OCI-LY3 (cell line): Measurements from ENCODE around the gene ARHGAP42.
A peak's percentile ranks its signal among the peaks of the same experiment; 100 is the strongest.

Source experiments
- H2AFZ ChIP-seq: fragments of 200-600, 300-600 bp; shearing (Covaris generic); 2 replicates; pipeline ENCODE4 v1.6.0; 2014; ENCODE audit warnings: antibody characterized with exemption, low read depth, low read length
- H3K27ac ChIP-seq: fragments of 200-600, 300-600 bp; sonication (generic); 2 replicates; pipeline ENCODE4 v1.5.1; 2014; ENCODE audit warnings: mild to moderate bottlenecking, low read length, moderate library complexity, mixed read lengths
- H3K27me3 ChIP-seq: fragments of 200-600, 300-600 bp; sonication (generic); 2 replicates; pipeline ENCODE4 v1.6.1; 2014; ENCODE audit warnings: low read depth, low read length, mixed read lengths
- H3K36me3 ChIP-seq: fragments of 200-600, 300-600 bp; sonication (generic); replicated peaks from 2 replicates; pipeline ENCODE3; 2014; ENCODE audit warnings: low read depth, low read length, mixed read lengths
- H3K4me1 ChIP-seq: fragments of 300-600, 200-600 bp; sonication (generic); 2 replicates; pipeline ENCODE4 v1.6.1; 2014; ENCODE audit warnings: low read length, mixed read lengths
- H3K4me2 ChIP-seq: fragments of 200-600, 300-600 bp; sonication (generic); 2 replicates; pipeline ENCODE4 v1.6.1; 2014; ENCODE audit warnings: low read length, mixed read lengths
- H3K4me3 ChIP-seq: fragments of 300-600, 200-600 bp; sonication (generic); 2 replicates; pipeline ENCODE4 v1.5.1; 2014; ENCODE audit warnings: antibody characterized with exemption, mild to moderate bottlenecking, low read length, moderate library complexity
- H3K79me2 ChIP-seq: fragments of 300-600, 200-600 bp; shearing (Covaris generic); 2 replicates; pipeline ENCODE4 v1.6.1; 2014; ENCODE audit warnings: mild to moderate bottlenecking, low read length, mixed read lengths
- H3K9ac ChIP-seq: fragments of 300-600, 200-600 bp; shearing (Covaris generic); 2 replicates; pipeline ENCODE4 v1.6.0; 2014; ENCODE audit warnings: mild to moderate bottlenecking, low read length, moderate library complexity
- H3K9me3 ChIP-seq: fragments of 200-600, 300-600 bp; shearing (Covaris generic); 2 replicates; pipeline ENCODE4 v1.6.1; 2014; ENCODE audit warnings: low read length, mixed read lengths; ENCODE audit not compliant: insufficient read depth
- H4K20me1 ChIP-seq: fragments of 200-600, 300-600 bp; sonication (generic); 2 replicates; pipeline ENCODE4 v1.6.1; 2016; ENCODE audit warnings: low read length, mixed read lengths; ENCODE audit not compliant: insufficient read depth
- EZH2phosphoT487 ChIP-seq: fragments of 200-600 bp; shearing (Covaris generic); IDR thresholded peaks from 2 replicates; pipeline ENCODE4 v1.6.1; 2018; ENCODE audit warnings: antibody characterized with exemption, mixed run types, low read depth
- TF ChIP-seq, protein P1 (sequence below): fragments of 200-600, 300-600 bp; sonication (generic); IDR thresholded peaks from 2 replicates; pipeline ENCODE4 v1.5.1; 2014; ENCODE audit warnings: antibody characterized with exemption, low read length, low read depth

The ARHGAP42 gene

DNA sequence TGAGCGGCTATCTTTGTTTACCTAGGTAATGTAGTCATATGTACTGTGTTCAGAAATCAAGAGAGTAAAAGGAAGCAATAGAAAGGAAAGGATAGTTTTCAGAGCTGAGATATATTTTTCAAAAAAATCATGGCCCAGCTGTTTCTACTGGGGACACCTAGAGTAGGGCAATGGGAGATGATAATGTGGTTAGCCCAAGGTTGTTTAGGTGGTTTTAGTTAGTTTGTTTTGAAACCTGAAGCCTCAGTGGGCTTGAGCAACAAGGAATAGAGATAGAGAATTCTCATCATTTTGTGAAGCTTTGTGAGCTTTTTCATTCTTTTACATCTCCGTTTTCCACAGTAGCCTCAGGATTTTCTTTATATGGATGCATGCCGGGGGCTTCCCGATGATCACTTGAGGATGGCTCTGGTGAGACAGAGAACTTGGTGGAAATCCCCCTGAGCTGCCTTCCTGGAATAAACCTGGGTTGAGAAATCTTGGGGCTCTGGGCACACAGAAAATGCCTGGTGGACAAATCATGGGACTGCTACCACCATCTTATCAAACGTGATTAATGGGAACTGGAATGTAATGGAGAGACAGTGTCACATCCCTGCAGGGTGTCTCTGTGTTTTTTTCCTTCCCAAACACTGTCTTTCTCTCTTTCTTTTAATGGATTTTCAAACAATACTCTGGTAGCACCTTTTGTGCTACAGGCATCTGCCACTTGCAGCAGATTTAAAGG, 49.0 kb downstream of the ARHGAP42 start:
- peaks cover 5% of the 10 kb centered on the region for H3K79me2 ChIP-seq
- no peak overlapping the region for H3K4me3 ChIP-seq
- H3K9me3 ChIP-seq, result no peaks in the 10 kb centered on the region
- peaks cover 29% of the 10 kb centered on the region for H3K4me1 ChIP-seq
- no peaks in the 10 kb centered on the region for H3K36me3 ChIP-seq
- TF ChIP-seq, protein P1, sequence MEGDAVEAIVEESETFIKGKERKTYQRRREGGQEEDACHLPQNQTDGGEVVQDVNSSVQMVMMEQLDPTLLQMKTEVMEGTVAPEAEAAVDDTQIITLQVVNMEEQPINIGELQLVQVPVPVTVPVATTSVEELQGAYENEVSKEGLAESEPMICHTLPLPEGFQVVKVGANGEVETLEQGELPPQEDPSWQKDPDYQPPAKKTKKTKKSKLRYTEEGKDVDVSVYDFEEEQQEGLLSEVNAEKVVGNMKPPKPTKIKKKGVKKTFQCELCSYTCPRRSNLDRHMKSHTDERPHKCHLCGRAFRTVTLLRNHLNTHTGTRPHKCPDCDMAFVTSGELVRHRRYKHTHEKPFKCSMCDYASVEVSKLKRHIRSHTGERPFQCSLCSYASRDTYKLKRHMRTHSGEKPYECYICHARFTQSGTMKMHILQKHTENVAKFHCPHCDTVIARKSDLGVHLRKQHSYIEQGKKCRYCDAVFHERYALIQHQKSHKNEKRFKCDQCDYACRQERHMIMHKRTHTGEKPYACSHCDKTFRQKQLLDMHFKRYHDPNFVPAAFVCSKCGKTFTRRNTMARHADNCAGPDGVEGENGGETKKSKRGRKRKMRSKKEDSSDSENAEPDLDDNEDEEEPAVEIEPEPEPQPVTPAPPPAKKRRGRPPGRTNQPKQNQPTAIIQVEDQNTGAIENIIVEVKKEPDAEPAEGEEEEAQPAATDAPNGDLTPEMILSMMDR, result no peak
- TF ChIP-seq EZH2phosphoT487, result no peak
- H3K9ac ChIP-seq, result no peak overlapping the region
- H3K4me2 ChIP-seq, result no peak overlapping the region
- no peaks in the 10 kb centered on the region for H3K27me3 ChIP-seq
- H3K27ac ChIP-seq, result no peak overlapping the region
- H4K20me1 ChIP-seq, result no peaks in the 10 kb centered on the region
- no peak overlapping the region for H2AFZ ChIP-seq

DNA sequence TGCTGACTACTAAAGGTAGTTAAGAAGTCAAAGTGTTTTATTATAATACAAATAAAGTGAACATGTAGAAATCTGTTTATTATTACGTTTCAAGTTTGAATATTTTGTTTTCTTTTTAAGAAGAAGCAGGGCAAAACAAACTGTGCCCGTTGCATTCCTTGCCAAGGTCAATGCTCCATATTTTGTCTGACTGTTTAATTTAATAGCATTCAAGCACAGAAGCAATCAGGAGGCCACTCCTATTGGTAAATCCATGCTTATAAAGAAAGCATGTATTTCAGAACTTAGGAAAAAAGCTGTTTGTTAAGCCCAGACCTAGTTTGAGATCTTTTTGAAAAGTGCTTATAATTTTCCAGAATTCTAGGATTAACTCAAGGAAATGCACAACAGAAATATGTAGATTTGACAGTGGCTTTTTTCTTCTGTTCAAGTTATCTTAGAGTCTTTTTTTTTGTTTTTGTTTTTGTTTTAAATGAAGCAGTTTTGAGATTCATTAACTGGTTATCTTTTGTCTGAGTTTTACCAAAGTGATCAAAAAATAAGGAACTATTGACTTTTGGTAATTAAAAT, 51.7 kb downstream of the ARHGAP42 start:
- no peak for TF ChIP-seq EZH2phosphoT487
- TF ChIP-seq, protein P1, result no peak
- Histone ChIP-seq H3K9ac (no peak overlapping the region), H3K9me3 (no peaks in the 10 kb centered on the region), H2AFZ (no peak overlapping the region), H3K4me2 (no peak overlapping the region), H4K20me1 (no peaks in the 10 kb centered on the region), H3K27ac (no peak overlapping the region), H3K4me1 (peaks cover 48% of the 10 kb centered on the region), H3K4me3 (no peak overlapping the region), H3K79me2 (peaks cover 5% of the 10 kb centered on the region), H3K27me3 (no peaks in the 10 kb centered on the region), H3K36me3 (peaks cover 6% of the 10 kb centered on the region)

DNA sequence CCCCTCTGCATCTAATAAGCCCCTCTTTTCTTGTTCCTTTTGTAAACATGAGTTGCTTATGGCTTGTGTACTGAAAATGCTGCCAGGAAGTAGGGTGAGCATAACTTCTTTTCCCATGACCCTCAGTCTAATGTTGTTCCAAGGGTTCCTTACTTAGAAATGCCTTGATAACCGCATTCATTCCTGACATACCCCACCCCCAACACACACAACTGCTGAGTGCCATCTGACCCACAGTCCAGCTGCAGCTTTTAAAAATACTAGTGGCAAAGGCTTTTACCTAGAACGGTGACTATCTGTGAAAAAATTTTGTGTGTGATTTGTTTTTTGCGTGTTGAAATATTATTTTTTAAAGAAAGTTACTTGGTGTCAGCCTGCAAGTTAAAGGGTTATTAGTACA, 52.6 kb downstream of the ARHGAP42 start:
- Histone ChIP-seq H2AFZ (no peak overlapping the region), H3K27me3 (no peaks in the 10 kb centered on the region), H4K20me1 (no peaks in the 10 kb centered on the region), H3K9me3 (no peaks in the 10 kb centered on the region), H3K79me2 (peaks cover 5% of the 10 kb centered on the region), H3K36me3 (peaks cover 6% of the 10 kb centered on the region), H3K4me3 (no peak overlapping the region), H3K27ac (no peak overlapping the region), H3K9ac (no peak overlapping the region), H3K4me2 (no peak overlapping the region), H3K4me1 (peaks cover 47% of the 10 kb centered on the region)
- no peak for TF ChIP-seq EZH2phosphoT487
- TF ChIP-seq, protein P1, result no peak

DNA sequence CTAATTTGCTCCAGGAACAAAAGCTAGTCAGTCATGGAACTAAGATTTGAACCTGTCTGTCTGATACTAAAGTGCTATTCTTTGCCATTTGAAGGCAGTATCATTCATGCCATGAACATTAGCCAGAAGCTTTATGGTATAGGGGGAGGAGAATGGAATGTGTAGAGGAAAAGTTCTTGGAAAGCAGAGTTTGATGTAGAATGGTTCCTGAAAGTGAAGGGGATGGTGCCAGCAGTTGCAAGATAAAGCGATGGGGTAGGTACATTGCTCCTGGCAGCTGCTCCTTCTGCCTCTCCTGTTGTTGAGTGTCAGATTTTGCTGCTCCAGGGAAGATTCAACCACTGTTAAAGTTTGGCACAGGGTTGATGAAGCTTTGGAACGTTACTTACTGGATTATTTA, 53.4 kb downstream of the ARHGAP42 start:
- no peaks in the 10 kb centered on the region for H4K20me1 ChIP-seq
- H3K27ac ChIP-seq, result peak overlapping the region; percentile 8; the same call in 1 of the 2 replicates
- no peak overlapping the region for H3K9ac ChIP-seq
- no peak overlapping the region for H3K4me3 ChIP-seq
- no peak overlapping the region; the same call in 1 of the 2 replicates for H3K4me2 ChIP-seq
- no peaks in the 10 kb centered on the region for H3K27me3 ChIP-seq
- H3K4me1 ChIP-seq, result peaks cover 39% of the 10 kb centered on the region
- no peak for TF ChIP-seq EZH2phosphoT487
- TF ChIP-seq, protein P1, result no peak
- peaks cover 5% of the 10 kb centered on the region for H3K79me2 ChIP-seq
- no peak overlapping the region for H2AFZ ChIP-seq
- no peaks in the 10 kb centered on the region for H3K9me3 ChIP-seq
- H3K36me3 ChIP-seq, result peaks cover 6% of the 10 kb centered on the region
